SK-N-SH (cell line): Measurements from ENCODE around the gene RIPPLY3. TPM values are rescaled to one million over a fixed set of nuclear protein-coding genes. Genes with fewer than 3 reads are reported as not detected.
A peak's percentile ranks its signal among the peaks of the same experiment; 100 is the strongest.

Source experiments
- CTCF ChIA-PET: fragments of 300-600, 350-600 bp; formaldehyde crosslinking; extraction: SDS; loops from one replicate; lab custom pipeline; 2021; lab: Yijun Ruan, JAX
- POLR2A ChIA-PET: fragments of 350-600 bp; sonication (Branson Sonifier 250); formaldehyde crosslinking; extraction: SDS; loops from one replicate; lab custom pipeline; 2020; ENCODE audit warnings: antibody characterized with exemption, inconsistent platforms; lab: Yijun Ruan, JAX
- DNase-seq: peaks from one replicate; pipeline ENCODE4 v3.0.0; 2012
- H2AFZ ChIP-seq: fragments of 200-600 bp; sonication (generic); 2 replicates; pipeline ENCODE4 v1.8.1; 2016; ENCODE audit warnings: antibody characterized with exemption, mild to moderate bottlenecking, low read depth
- H3F3A ChIP-seq: fragments of 200-600 bp; sonication (generic); replicated peaks from 2 replicates; pipeline ENCODE3; 2016; ENCODE audit warnings: antibody characterized with exemption, mild to moderate bottlenecking; ENCODE audit not compliant: insufficient read depth
- H3K27ac ChIP-seq, 2 experiments: fragments of 200-500 bp in 1 of 2; fragments of 200-600 bp in 1 of 2; sonication (Bioruptor generic) in 1 of 2; sonication (generic), shearing (Covaris generic) in 1 of 2; 2 replicates each; pipeline versions ENCODE4 v1.5.1 to v1.6.1; 2014 to 2016; ENCODE audit warnings: low read depth in 2 of 2, inconsistent platforms in 1 of 2, low read length in 1 of 2, mild to moderate bottlenecking in 1 of 2, mixed read lengths in 1 of 2
- H3K27me3 ChIP-seq: fragments of 200-600 bp; sonication (generic), shearing (Covaris generic); 2 replicates; pipeline ENCODE4 v1.6.1; 2016; ENCODE audit warnings: mixed run types; ENCODE audit not compliant: insufficient read depth
- H3K36me3 ChIP-seq, 2 experiments: fragments of 200-500 bp in 1 of 2; fragments of 200-600 bp in 1 of 2; sonication (Bioruptor generic) in 1 of 2; sonication (generic) in 1 of 2; replicated peaks in 1 of 2; 2 replicates each; pipeline versions ENCODE3 to v1.5.1; 2014 to 2016; ENCODE audit warnings: low read length in 1 of 2, mild to moderate bottlenecking in 1 of 2; ENCODE audit not compliant: insufficient read depth in 2 of 2, control insufficient read depth in 1 of 2
- H3K4me1 ChIP-seq, 2 experiments: fragments of 200-500 bp in 1 of 2; fragments of 200-600 bp in 1 of 2; sonication (Bioruptor generic) in 1 of 2; sonication (generic), shearing (Covaris generic) in 1 of 2; 2 replicates each; pipeline versions ENCODE4 v1.5.1 to v1.6.1; 2014 to 2016; ENCODE audit warnings: low read depth in 1 of 2, low read length in 1 of 2, mixed run types in 1 of 2; ENCODE audit not compliant: insufficient read depth in 2 of 2, control insufficient read depth in 1 of 2
- H3K4me2 ChIP-seq: fragments of 200-600 bp; sonication (generic), shearing (Covaris generic); 2 replicates; pipeline ENCODE4 v1.6.1; 2017; ENCODE audit warnings: mixed run types
- H3K4me3 ChIP-seq, 2 experiments: fragments of 200-500 bp in 1 of 2; fragments of 200-600 bp in 1 of 2; sonication (Bioruptor generic) in 1 of 2; sonication (generic), shearing (Covaris generic) in 1 of 2; 2 replicates each; pipeline versions ENCODE4 v1.5.1 to v1.8.1; 2014 to 2016; ENCODE audit warnings: low read depth in 2 of 2, inconsistent platforms in 1 of 2, low read length in 1 of 2, mild to moderate bottlenecking in 1 of 2, mixed read lengths in 1 of 2, moderate library complexity in 1 of 2
- H3K79me2 ChIP-seq: fragments of 200-600 bp; sonication (generic); 2 replicates; pipeline ENCODE4 v1.8.1; 2017; ENCODE audit warnings: mild to moderate bottlenecking; ENCODE audit not compliant: insufficient read depth
- H3K9ac ChIP-seq: fragments of 200-600 bp; sonication (generic); 2 replicates; pipeline ENCODE4 v1.6.1; 2017; ENCODE audit warnings: mixed run types
- H3K9me2 ChIP-seq: fragments of 200-600 bp; sonication (generic); 2 replicates; pipeline ENCODE4 v1.6.1; 2017; ENCODE audit warnings: mixed run types
- H3K9me3 ChIP-seq: fragments of 200-600 bp; sonication (generic); 2 replicates; pipeline ENCODE4 v1.6.1; 2017; ENCODE audit warnings: mixed run types, mild to moderate bottlenecking, moderate library complexity
- H4K20me1 ChIP-seq: fragments of 200-600 bp; sonication (generic); 2 replicates; pipeline ENCODE4 v1.6.1; 2017; ENCODE audit warnings: mild to moderate bottlenecking, mixed run types; ENCODE audit not compliant: insufficient read depth
- ELF1 ChIP-seq: IDR thresholded peaks from 2 replicates; pipeline ENCODE4 v1.4.0; 2012
- EZH2phosphoT487 ChIP-seq: fragments of 200-600 bp; sonication (generic); IDR thresholded peaks from 2 replicates; pipeline ENCODE4 v1.6.1; 2017; ENCODE audit warnings: low read depth, mixed run types, mild to moderate bottlenecking, antibody characterized with exemption, moderate library complexity, borderline replicate concordance
- FOSL2 ChIP-seq: IDR thresholded peaks from 2 replicates; pipeline ENCODE4 v1.4.0; 2012; ENCODE audit warnings: low read depth, mild to moderate bottlenecking, moderate library complexity, borderline replicate concordance
- GABPA ChIP-seq: IDR thresholded peaks from 2 replicates; pipeline ENCODE4 v1.4.0; 2012; ENCODE audit warnings: low read depth, mild to moderate bottlenecking
- JUND ChIP-seq: IDR thresholded peaks from 2 replicates; pipeline ENCODE4 v1.4.0; 2012
- MXI1 ChIP-seq: IDR thresholded peaks from 2 replicates; pipeline ENCODE4 v1.6.1; 2012; ENCODE audit warnings: mild to moderate bottlenecking, low read depth, low read length, improper control_type of control experiment
- RCOR1 ChIP-seq: fragments of 150-350 bp; IDR thresholded peaks from 2 replicates; pipeline ENCODE4 v1.6.1; 2017; ENCODE audit warnings: antibody characterized with exemption, low read length
- RFX5 ChIP-seq: IDR thresholded peaks from 2 replicates; pipeline ENCODE4 v1.6.1; 2012; ENCODE audit warnings: mild to moderate bottlenecking, improper control_type of control experiment, low read length
- RXRA ChIP-seq: IDR thresholded peaks from 2 replicates; pipeline ENCODE4 v1.4.0; 2012; ENCODE audit warnings: low read depth, mild to moderate bottlenecking, borderline replicate concordance
- TCF12 ChIP-seq: IDR thresholded peaks from 2 replicates; pipeline ENCODE4 v1.4.0; 2012
- WGBS: methylation state at CpG from one replicate; pipeline ENCODE4 v1.1.6; 2017; ENCODE audit warnings: low lambda C conversion rate; 5-methylcytosine and 5-hydroxymethylcytosine counted together
- polyA plus RNA-seq, 3 experiments: library from polyadenylated mRNA; depleted of rRNA; stranded (reverse); fragments of >200 nt; gene quantifications; 2 replicates each; pipeline ENCODE4 v1.2.3, GENCODE V29; 2012
- TF ChIP-seq, protein P1 (sequence below): fragments of 150-350 bp; IDR thresholded peaks from 2 replicates; pipeline ENCODE4 v1.6.1; 2017; ENCODE audit warnings: antibody characterized with exemption, low read length, low read depth, borderline replicate concordance
- TF ChIP-seq, protein P2 (sequence below): IDR thresholded peaks from 2 replicates; pipeline ENCODE4 v1.4.0; 2012; ENCODE audit warnings: low read depth, borderline replicate concordance
- TF ChIP-seq, protein P3 (sequence below): IDR thresholded peaks from 2 replicates; pipeline ENCODE4; 2012
- TF ChIP-seq, protein P4 (sequence below): fragments of 200-600 bp; sonication (generic); IDR thresholded peaks from 2 replicates; pipeline ENCODE4 v1.6.1; 2017; ENCODE audit warnings: antibody characterized with exemption, mild to moderate bottlenecking, moderate library complexity
- TF ChIP-seq, protein P5 (sequence below): IDR thresholded peaks from 2 replicates; pipeline ENCODE4 v1.4.0; 2012; ENCODE audit warnings: low read depth

The RIPPLY3 gene
- polyA plus RNA-seq, 1 of the 3 experiments (the other 2 are of a cell fraction) = 0.03 TPM

DNA sequence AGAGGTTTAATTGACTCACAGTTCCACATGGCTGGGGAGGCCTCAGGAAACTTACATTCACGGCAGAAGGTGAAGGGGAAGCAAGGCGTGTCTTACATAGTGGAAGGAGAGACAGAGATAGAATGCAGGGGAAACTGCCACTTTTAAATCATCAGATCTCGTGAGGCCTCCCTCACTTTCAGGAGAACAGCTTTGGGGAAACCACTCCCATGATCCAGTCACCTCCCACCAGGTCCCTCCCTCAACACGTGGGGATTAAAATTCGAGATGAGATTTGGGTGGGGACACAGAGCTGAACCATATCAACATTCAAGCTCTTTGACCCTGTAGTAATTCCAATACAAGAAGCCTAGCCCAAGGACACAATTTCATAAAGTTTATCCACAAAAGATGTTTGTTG lies 52.7 kb downstream of the RIPPLY3 start (continued):
- TF ChIP-seq, protein P1, sequence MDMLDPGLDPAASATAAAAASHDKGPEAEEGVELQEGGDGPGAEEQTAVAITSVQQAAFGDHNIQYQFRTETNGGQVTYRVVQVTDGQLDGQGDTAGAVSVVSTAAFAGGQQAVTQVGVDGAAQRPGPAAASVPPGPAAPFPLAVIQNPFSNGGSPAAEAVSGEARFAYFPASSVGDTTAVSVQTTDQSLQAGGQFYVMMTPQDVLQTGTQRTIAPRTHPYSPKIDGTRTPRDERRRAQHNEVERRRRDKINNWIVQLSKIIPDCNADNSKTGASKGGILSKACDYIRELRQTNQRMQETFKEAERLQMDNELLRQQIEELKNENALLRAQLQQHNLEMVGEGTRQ = no peak
- TF ChIP-seq, protein P2, sequence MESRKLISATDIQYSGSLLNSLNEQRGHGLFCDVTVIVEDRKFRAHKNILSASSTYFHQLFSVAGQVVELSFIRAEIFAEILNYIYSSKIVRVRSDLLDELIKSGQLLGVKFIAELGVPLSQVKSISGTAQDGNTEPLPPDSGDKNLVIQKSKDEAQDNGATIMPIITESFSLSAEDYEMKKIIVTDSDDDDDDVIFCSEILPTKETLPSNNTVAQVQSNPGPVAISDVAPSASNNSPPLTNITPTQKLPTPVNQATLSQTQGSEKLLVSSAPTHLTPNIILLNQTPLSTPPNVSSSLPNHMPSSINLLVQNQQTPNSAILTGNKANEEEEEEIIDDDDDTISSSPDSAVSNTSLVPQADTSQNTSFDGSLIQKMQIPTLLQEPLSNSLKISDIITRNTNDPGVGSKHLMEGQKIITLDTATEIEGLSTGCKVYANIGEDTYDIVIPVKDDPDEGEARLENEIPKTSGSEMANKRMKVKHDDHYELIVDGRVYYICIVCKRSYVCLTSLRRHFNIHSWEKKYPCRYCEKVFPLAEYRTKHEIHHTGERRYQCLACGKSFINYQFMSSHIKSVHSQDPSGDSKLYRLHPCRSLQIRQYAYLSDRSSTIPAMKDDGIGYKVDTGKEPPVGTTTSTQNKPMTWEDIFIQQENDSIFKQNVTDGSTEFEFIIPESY = no peak
- TF ChIP-seq RFX5 = no peak
- no peak for TF ChIP-seq EZH2phosphoT487
- TF ChIP-seq, protein P3, sequence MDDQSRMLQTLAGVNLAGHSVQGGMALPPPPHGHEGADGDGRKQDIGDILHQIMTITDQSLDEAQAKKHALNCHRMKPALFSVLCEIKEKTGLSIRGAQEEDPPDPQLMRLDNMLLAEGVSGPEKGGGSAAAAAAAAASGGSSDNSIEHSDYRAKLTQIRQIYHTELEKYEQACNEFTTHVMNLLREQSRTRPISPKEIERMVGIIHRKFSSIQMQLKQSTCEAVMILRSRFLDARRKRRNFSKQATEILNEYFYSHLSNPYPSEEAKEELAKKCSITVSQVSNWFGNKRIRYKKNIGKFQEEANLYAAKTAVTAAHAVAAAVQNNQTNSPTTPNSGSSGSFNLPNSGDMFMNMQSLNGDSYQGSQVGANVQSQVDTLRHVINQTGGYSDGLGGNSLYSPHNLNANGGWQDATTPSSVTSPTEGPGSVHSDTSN = no peak
- TF ChIP-seq, all 33 proteins: peak for 0

DNA sequence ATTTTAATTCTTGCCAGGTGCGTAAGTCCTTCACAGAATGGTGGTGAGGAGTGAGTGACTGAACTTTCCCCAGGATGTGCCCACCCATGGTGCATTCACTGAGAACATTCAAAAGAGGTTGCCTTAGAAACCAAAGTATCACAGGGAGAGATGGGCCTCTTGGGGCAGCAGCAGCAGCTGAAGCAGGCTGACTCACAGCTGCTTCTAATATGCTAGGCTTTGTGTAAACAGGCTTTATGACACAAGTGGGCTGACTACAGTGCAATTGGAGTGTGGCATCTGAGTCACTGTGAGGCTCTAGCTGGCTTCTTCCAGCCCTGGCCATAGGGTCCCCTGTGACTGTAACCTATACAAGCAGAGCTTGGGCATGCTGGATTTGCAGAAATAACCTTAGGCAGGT lies 53.8 kb downstream of the RIPPLY3 start:
- H3K27ac ChIP-seq = peak overlapping the region; percentile 51 to 74
- H3K36me3 ChIP-seq = peaks cover 4 to 6% of the 10 kb centered on the region in 2 experiments
- no peaks in the 10 kb centered on the region for H3K9me2 ChIP-seq
- CTCF ChIA-PET = interaction anchor here (1.6 to 1.8 kb wide), 2 partner anchors 50 to 69 kb away, joined by 3 to 5 read pairs; no protein-coding TSS in a partner anchor
- no peaks in the 10 kb centered on the region for H3K79me2 ChIP-seq
- no peak overlapping the region for H3K4me3 ChIP-seq
- H3K4me2 ChIP-seq = peak overlapping the region; percentile 38; the same call in 1 of the 2 replicates
- H3K9me3 ChIP-seq = no peaks in the 10 kb centered on the region
- no peak overlapping the region for H3K9ac ChIP-seq
- H4K20me1 ChIP-seq = no peaks in the 10 kb centered on the region
- peaks cover 10% of the 10 kb centered on the region for H3F3A ChIP-seq
- no peaks in the 10 kb centered on the region for H3K27me3 ChIP-seq
- 78% methylated on average over 1 of the region's 1 CpG for WGBS
- DNase-seq = peak; percentile 45
- H3K4me1 ChIP-seq = peaks cover 9 to 22% of the 10 kb centered on the region in 2 experiments; a peak in 3 of 4 replicates
- TF ChIP-seq, protein P4, sequence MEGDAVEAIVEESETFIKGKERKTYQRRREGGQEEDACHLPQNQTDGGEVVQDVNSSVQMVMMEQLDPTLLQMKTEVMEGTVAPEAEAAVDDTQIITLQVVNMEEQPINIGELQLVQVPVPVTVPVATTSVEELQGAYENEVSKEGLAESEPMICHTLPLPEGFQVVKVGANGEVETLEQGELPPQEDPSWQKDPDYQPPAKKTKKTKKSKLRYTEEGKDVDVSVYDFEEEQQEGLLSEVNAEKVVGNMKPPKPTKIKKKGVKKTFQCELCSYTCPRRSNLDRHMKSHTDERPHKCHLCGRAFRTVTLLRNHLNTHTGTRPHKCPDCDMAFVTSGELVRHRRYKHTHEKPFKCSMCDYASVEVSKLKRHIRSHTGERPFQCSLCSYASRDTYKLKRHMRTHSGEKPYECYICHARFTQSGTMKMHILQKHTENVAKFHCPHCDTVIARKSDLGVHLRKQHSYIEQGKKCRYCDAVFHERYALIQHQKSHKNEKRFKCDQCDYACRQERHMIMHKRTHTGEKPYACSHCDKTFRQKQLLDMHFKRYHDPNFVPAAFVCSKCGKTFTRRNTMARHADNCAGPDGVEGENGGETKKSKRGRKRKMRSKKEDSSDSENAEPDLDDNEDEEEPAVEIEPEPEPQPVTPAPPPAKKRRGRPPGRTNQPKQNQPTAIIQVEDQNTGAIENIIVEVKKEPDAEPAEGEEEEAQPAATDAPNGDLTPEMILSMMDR = peak; percentile 30; the same call in 1 of the 2 replicates
- peak; percentile 77 for TF ChIP-seq TCF12
- TF ChIP-seq MXI1 = 0 out of 2 replicates have a peak, but pooled peaks have one; percentile 17
- no peak for TF ChIP-seq ELF1
- no peak for TF ChIP-seq GABPA
- TF ChIP-seq RCOR1 = peak; percentile 33; the same call in 1 of the 2 replicates
- TF ChIP-seq JUND = peak; percentile 45; the same call in 1 of the 2 replicates
- TF ChIP-seq, protein P5, sequence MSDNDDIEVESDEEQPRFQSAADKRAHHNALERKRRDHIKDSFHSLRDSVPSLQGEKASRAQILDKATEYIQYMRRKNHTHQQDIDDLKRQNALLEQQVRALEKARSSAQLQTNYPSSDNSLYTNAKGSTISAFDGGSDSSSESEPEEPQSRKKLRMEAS = 0 out of 2 replicates have a peak, but pooled peaks have one; percentile 30
- TF ChIP-seq FOSL2 = peak; percentile 73; the same call in 1 of the 2 replicates
- TF ChIP-seq RXRA = no peak
- POLR2A ChIA-PET = no interaction called here
- H2AFZ ChIP-seq = no peak overlapping the region
